GM06990 (cell line): Measurements from ENCODE around the gene PTPRD.

Experiments
- DNase-seq: peaks from one replicate; pipeline ENCODE4 v3.0.0-alpha.2; 2011; ENCODE audit not compliant: insufficient read length; ENCODE audit errors: extremely low read depth
- H3K27me3 ChIP-seq: replicated peaks from 2 replicates; pipeline ENCODE4 v1.6.0; 2011; ENCODE audit warnings: low read length; ENCODE audit not compliant: control insufficient read depth, insufficient read depth
- H3K36me3 ChIP-seq: 2 replicates; pipeline ENCODE4 v1.5.1; 2011; ENCODE audit warnings: low read length; ENCODE audit not compliant: control insufficient read depth, insufficient read depth
- H3K4me3 ChIP-seq: replicated peaks from 2 replicates; pipeline ENCODE4 v1.5.1; 2011; ENCODE audit warnings: low read depth, mild to moderate bottlenecking, control low read depth, low read length
- CTCF ChIP-seq: IDR thresholded peaks from 2 replicates; pipeline ENCODE4 v1.5.1; 2011; ENCODE audit warnings: low read length, control low read depth, mild to moderate bottlenecking, inconsistent platforms; ENCODE audit not compliant: insufficient read depth, poor library complexity, severe bottlenecking

The PTPRD gene

GRCh38 chr9:8863886-8864544, 1748.8 kb downstream of the PTPRD start:
- Histone ChIP-seq H3K27me3 (no peaks in the 10 kb centered on the region), H3K36me3 (no peaks in the 10 kb centered on the region), H3K4me3 (no peak overlapping the region)
- no peak for DNase-seq
- TF ChIP-seq CTCF = no peak

- no peak for TF ChIP-seq CTCF
- Histone ChIP-seq H3K27me3 (no peaks in the 10 kb centered on the region), H3K36me3 (no peaks in the 10 kb centered on the region), H3K4me3 (no peak overlapping the region)
- no peak for DNase-seq
Observed at GRCh38 chr9:8863069-8863468, 1749.7 kb downstream of the PTPRD start.

- no peak for DNase-seq
- no peak overlapping the region for H3K4me3 ChIP-seq
- H3K36me3 ChIP-seq = no peaks in the 10 kb centered on the region
- no peak for TF ChIP-seq CTCF
- H3K27me3 ChIP-seq = no peaks in the 10 kb centered on the region
Observed at GRCh38 chr9:8860925-8861324, 1751.9 kb downstream of the PTPRD start.

GRCh38 chr9:8860086-8860485, 1752.7 kb downstream of the PTPRD start:
- H3K36me3 ChIP-seq = no peaks in the 10 kb centered on the region
- H3K27me3 ChIP-seq = no peaks in the 10 kb centered on the region
- no peak overlapping the region for H3K4me3 ChIP-seq
- DNase-seq = no peak
- no peak for TF ChIP-seq CTCF

DNA sequence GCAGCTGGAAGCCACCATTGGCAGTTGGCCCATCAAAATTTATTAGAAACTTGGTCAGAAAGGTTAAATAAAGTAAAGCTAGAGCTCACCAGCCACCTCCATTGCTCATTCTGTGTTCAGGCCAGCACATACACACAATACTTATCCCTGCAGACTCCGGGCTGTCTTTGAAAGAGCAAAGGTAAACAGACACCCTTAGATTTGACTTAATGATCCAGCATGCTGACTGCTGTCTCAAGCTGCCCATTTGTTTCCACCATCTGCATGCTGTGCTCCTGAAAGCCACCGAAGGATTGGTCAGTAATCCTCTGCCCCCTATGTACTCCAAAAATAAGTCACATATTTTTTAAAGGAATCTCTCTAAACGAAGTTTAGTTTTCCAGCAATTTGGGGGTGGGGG, 1753.4 kb downstream of the PTPRD start:
- H3K4me3 ChIP-seq = no peak overlapping the region

More for the DNA sequence above, 1753.4 kb downstream of the PTPRD start:
- no peak for DNase-seq
- Histone ChIP-seq H3K36me3 (no peaks in the 10 kb centered on the region), H3K27me3 (no peaks in the 10 kb centered on the region)
- TF ChIP-seq CTCF = no peak
